ENCODE data around the gene NECTIN2. TPM values are rescaled to one million over a fixed set of nuclear protein-coding genes. Genes with fewer than 3 reads are reported as not detected.
A peak's percentile ranks its signal among the peaks of the same experiment; 100 is the strongest.

The NECTIN2 gene
- total and polyA plus RNA-seq, 7 experiments from 2014 or later = 0.16 to 9.2 (median 0.80) TPM; not detected in 1

GRCh38 chr19:44841231-44841630 lies 4.9 kb upstream of the NECTIN2 start:
- no peak for DNase-seq
- CTCF ChIA-PET = interaction anchor here (0.7 kb wide), 1 partner anchor 41 kb away, joined by 3 read pairs; no protein-coding TSS in a partner anchor
- POLR2A ChIA-PET = no interaction called here

GRCh38 chr19:44845286-44845611 lies 848 bp upstream of the NECTIN2 start:
- POLR2A ChIA-PET = no interaction called here
- Mint-ChIP-seq H3K9me3 (peaks cover 0 to 2% (median 0%) of the 10 kb centered on the region in 11 donors), H3K27me3 (peaks cover 0 to 45% (median 9%) of the 10 kb centered on the region in 5 donors), H3K4me1 (peaks cover 18 to 39% (median 29%) of the 10 kb centered on the region in 7 donors), H3K4me3 (peak overlapping the region; percentile 82 to 98 (median 88)), H3K36me3 (peaks cover 0 to 2% (median 0%) of the 10 kb centered on the region in 5 donors), H3K27ac (peak overlapping the region in 8 of 9 donors; percentile 47 to 87 (median 72))
- intact Hi-C loops (cut with micrococcal nuclease) = loop anchor here (1.0 to 10.0 kb wide), 10 partner anchors 45 to 191 kb away; partner anchors contain the start of genes CLPTM1 (in 1 of the 2) and TOMM40 (in 1 of the 2)
- CTCF ChIA-PET = interaction anchor here (0.8 to 1.8 kb wide), 2 partner anchors 61 to 74 kb away, joined by 4 read pairs; no protein-coding TSS in a partner anchor
- Histone ChIP-seq H3K4me3 (ENCODE audit: low read length) (peak overlapping the region; percentile 57), H3K27me3 (ENCODE audit: control insufficient read depth in 2 of 2, insufficient read depth in 2 of 2, low read length in 2 of 2) (peaks cover 0 to 5% of the 10 kb centered on the region in 2 donors), H3K36me3 (ENCODE audit: control insufficient read depth in 2 of 3, insufficient read depth in 3 of 3, low read length in 3 of 3) (no peaks in the 10 kb centered on the region), H3K9me3 (ENCODE audit: control insufficient read depth in 2 of 3, low read length in 3 of 3) (no peaks in the 10 kb centered on the region), H3K4me1 (ENCODE audit: control insufficient read depth in 2 of 2, insufficient read depth in 2 of 2, low read length in 2 of 2) (peaks cover 18 to 19% of the 10 kb centered on the region in 2 donors), H3K27ac (ENCODE audit: low read depth, low read length) (no peak overlapping the region)
- ATAC-seq (no peak), DNase-seq (no peak)

More at GRCh38 chr19:44841231-44841630, 4.9 kb upstream of the NECTIN2 start:
- intact Hi-C loops (cut with micrococcal nuclease) = loop anchor here in 1 of 2 donors (10.0 kb wide), 1 partner anchor 186 kb away; no protein-coding TSS in a partner anchor
- Mint-ChIP-seq H3K27ac (peak overlapping the region in 2 of 9 donors; percentile 10 to 59), H3K4me3 (no peak overlapping the region), H3K4me1 (peaks cover 11 to 21% (median 15%) of the 10 kb centered on the region in 7 donors), H3K36me3 (peaks cover 0 to 2% (median 0%) of the 10 kb centered on the region in 5 donors), H3K27me3 (peaks cover 0 to 13% (median 10%) of the 10 kb centered on the region in 5 donors), H3K9me3 (peaks cover 0 to 2% (median 0%) of the 10 kb centered on the region in 11 donors)
- Histone ChIP-seq H3K27ac (ENCODE audit: low read depth, low read length) (no peak overlapping the region), H3K36me3 (ENCODE audit: control insufficient read depth in 2 of 3, insufficient read depth in 3 of 3, low read length in 3 of 3) (no peaks in the 10 kb centered on the region), H3K4me3 (ENCODE audit: low read length) (no peak overlapping the region), H3K4me1 (ENCODE audit: control insufficient read depth in 2 of 2, insufficient read depth in 2 of 2, low read length in 2 of 2) (peaks cover 7 to 10% of the 10 kb centered on the region in 2 donors), H3K9me3 (ENCODE audit: control insufficient read depth in 2 of 3, low read length in 3 of 3) (no peaks in the 10 kb centered on the region), H3K27me3 (ENCODE audit: control insufficient read depth in 2 of 2, insufficient read depth in 2 of 2, low read length in 2 of 2) (no peaks in the 10 kb centered on the region)
- ATAC-seq = no peak

- Mint-ChIP-seq H3K9me3 (peaks cover 0 to 2% (median 0%) of the 10 kb centered on the region in 11 donors), H3K27me3 (peaks cover 0 to 51% (median 12%) of the 10 kb centered on the region in 5 donors), H3K36me3 (peaks cover 0 to 2% (median 0%) of the 10 kb centered on the region in 5 donors), H3K27ac (peak overlapping the region in 6 of 9 donors; percentile 37 to 92 (median 74)), H3K4me1 (peaks cover 18 to 34% (median 25%) of the 10 kb centered on the region in 7 donors), H3K4me3 (peak overlapping the region; percentile 77 to 98 (median 88))
- ChIA-PET POLR2A (no interaction called here), CTCF (interaction anchor here (1.0 to 1.8 kb wide), 3 partner anchors 76 to 192 kb away, joined by 3 to 4 read pairs (median 4); no protein-coding TSS in a partner anchor)
- Histone ChIP-seq H3K27me3 (ENCODE audit: control insufficient read depth in 2 of 2, insufficient read depth in 2 of 2, low read length in 2 of 2) (peaks cover 0 to 5% of the 10 kb centered on the region in 2 donors), H3K4me3 (ENCODE audit: low read length) (peak overlapping the region; percentile 57), H3K4me1 (ENCODE audit: control insufficient read depth in 2 of 2, insufficient read depth in 2 of 2, low read length in 2 of 2) (peaks cover 18 to 19% of the 10 kb centered on the region in 2 donors), H3K27ac (ENCODE audit: low read depth, low read length) (peak overlapping the region; percentile 58), H3K36me3 (ENCODE audit: control insufficient read depth in 2 of 3, insufficient read depth in 3 of 3, low read length in 3 of 3) (no peaks in the 10 kb centered on the region), H3K9me3 (ENCODE audit: control insufficient read depth in 2 of 3, low read length in 3 of 3) (no peaks in the 10 kb centered on the region)
- DNase-seq (no peak), ATAC-seq (no peak)
- intact Hi-C loops (cut with micrococcal nuclease) = loop anchor here (1.0 to 10.0 kb wide), 2 partner anchors 44 to 192 kb away; no protein-coding TSS in a partner anchor
These were observed 502 bp downstream of the NECTIN2 start for GRCh38 chr19:44846455-44847143.

- Histone ChIP-seq H3K36me3 (ENCODE audit: control insufficient read depth in 2 of 3, insufficient read depth in 3 of 3, low read length in 3 of 3) (no peaks in the 10 kb centered on the region), H3K27me3 (ENCODE audit: control insufficient read depth in 2 of 2, insufficient read depth in 2 of 2, low read length in 2 of 2) (peaks cover 0 to 5% of the 10 kb centered on the region in 2 donors), H3K4me1 (ENCODE audit: control insufficient read depth in 2 of 2, insufficient read depth in 2 of 2, low read length in 2 of 2) (peaks cover 18 to 19% of the 10 kb centered on the region in 2 donors), H3K4me3 (ENCODE audit: low read length) (peak overlapping the region; percentile 48), H3K27ac (ENCODE audit: low read depth, low read length) (no peak overlapping the region), H3K9me3 (ENCODE audit: control insufficient read depth in 2 of 3, low read length in 3 of 3) (no peaks in the 10 kb centered on the region)
- ATAC-seq (no peak), DNase-seq (no peak)
- Mint-ChIP-seq H3K4me1 (peaks cover 18 to 36% (median 25%) of the 10 kb centered on the region in 7 donors), H3K27ac (peak overlapping the region in 8 of 9 donors; percentile 33 to 92 (median 69)), H3K36me3 (peaks cover 0 to 2% (median 0%) of the 10 kb centered on the region in 5 donors), H3K4me3 (peak overlapping the region; percentile 76 to 91 (median 86)), H3K27me3 (peaks cover 0 to 55% (median 15%) of the 10 kb centered on the region in 5 donors), H3K9me3 (peaks cover 0 to 2% (median 0%) of the 10 kb centered on the region in 11 donors)
- intact Hi-C loops (cut with micrococcal nuclease) = loop anchor here in 1 of 2 donors (10.0 kb wide), 1 partner anchor 193 kb away; no protein-coding TSS in a partner anchor
- ChIA-PET POLR2A (no interaction called here), CTCF (interaction anchor here (1.0 to 1.8 kb wide), 4 partner anchors 76 to 193 kb away, joined by 3 to 4 read pairs (median 4); no protein-coding TSS in a partner anchor)
These were observed 1.3 kb downstream of the NECTIN2 start for GRCh38 chr19:44847144-44848035.

- ChIA-PET POLR2A (no interaction called here), CTCF (interaction anchor here (1.0 kb wide), 1 partner anchor 77 kb away, joined by 3 read pairs; no protein-coding TSS in a partner anchor)
- intact Hi-C loops (cut with micrococcal nuclease) = loop anchor here in 1 of 2 donors (10.0 kb wide), 1 partner anchor 193 kb away; no protein-coding TSS in a partner anchor
- no peak overlapping the region for H3K27ac ChIP-seq (ENCODE audit: low read depth, low read length)
- Mint-ChIP-seq H3K27ac (peak overlapping the region in 1 of 9 donors; percentile 8), H3K27me3 (peaks cover 0 to 55% (median 15%) of the 10 kb centered on the region in 5 donors), H3K4me3 (peak overlapping the region in 9 of 10 donors; percentile 19 to 90 (median 51)), H3K36me3 (peaks cover 0 to 2% (median 0%) of the 10 kb centered on the region in 5 donors), H3K9me3 (peaks cover 0 to 2% (median 0%) of the 10 kb centered on the region in 11 donors), H3K4me1 (peaks cover 18 to 36% (median 25%) of the 10 kb centered on the region in 7 donors)
- DNase-seq = no peak
- ATAC-seq = no peak
- peaks cover 18 to 19% of the 10 kb centered on the region in 2 donors for H3K4me1 ChIP-seq (ENCODE audit: control insufficient read depth in 2 of 2, insufficient read depth in 2 of 2, low read length in 2 of 2)
- no peak overlapping the region for H3K4me3 ChIP-seq (ENCODE audit: low read length)
- H3K27me3 ChIP-seq (ENCODE audit: control insufficient read depth in 2 of 2, insufficient read depth in 2 of 2, low read length in 2 of 2) = peaks cover 0 to 5% of the 10 kb centered on the region in 2 donors
- no peaks in the 10 kb centered on the region for H3K36me3 ChIP-seq (ENCODE audit: control insufficient read depth in 2 of 3, insufficient read depth in 3 of 3, low read length in 3 of 3)
- no peaks in the 10 kb centered on the region for H3K9me3 ChIP-seq (ENCODE audit: control insufficient read depth in 2 of 3, low read length in 3 of 3)
These were observed 2.1 kb downstream of the NECTIN2 start for GRCh38 chr19:44848036-44848811.
